Heart left ventricle (tissue), 13 donors: ENCODE measurements around the gene FMO2.

ENCODE experiments used
- POLR2A ChIP-seq, 2 donors: fragments of 450-650 bp; IDR thresholded peaks; one replicate each; pipeline ENCODE4 v1.6.1; 2017; ENCODE audit warnings: antibody characterized with exemption in 2 of 2, mild to moderate bottlenecking in 2 of 2, moderate library complexity in 2 of 2
- TF ChIP-seq, protein P1 (sequence below), 12 donors: fragments of 200-600 bp; sonication (generic) in 4 of 12; IDR thresholded peaks; one replicate each; pipeline versions ENCODE4 v1.5.0 to v1.8.0; 2018 to 2022; ENCODE audit warnings: antibody characterized with exemption in 12 of 12, mild to moderate bottlenecking in 5 of 12
- donor health status: ischemic (EF 13 %, LVEDD 7.1; RV severe dilation, severe dysfunction).
- donor health status: DM: no; HTN: yes; CAD: no.
- donor health status: DM: no; HTN: no; CAD: no.
- donor health status: ischemic (EF 25% LVEDD 6.9; RV normal size, moderate dysfunction).
- donor health status: ischemic (EF 25% LVEDD 5.7; RV mildly dilated, moderate dysfunction).
- donor health status: ischemic (EF 35%, LVEDD 5.7; RV mildly dilated, moderate dysfunction).
- donor health status: nonischemic (EF 11% LVEDD 7.7; RV severe dilation, severe dysfunction).
- donor health status: DM: yes; HTN: yes; CAD: no.
- donor health status: PGD.
- donor health status: ischemic (EF 29% LVEDD 5.4; RV normal size, mild dysfunction).
- donor health status: nonischemic (EF 23%, LVEDD 6.1; RV moderate dilation, normal function).

DNA sequence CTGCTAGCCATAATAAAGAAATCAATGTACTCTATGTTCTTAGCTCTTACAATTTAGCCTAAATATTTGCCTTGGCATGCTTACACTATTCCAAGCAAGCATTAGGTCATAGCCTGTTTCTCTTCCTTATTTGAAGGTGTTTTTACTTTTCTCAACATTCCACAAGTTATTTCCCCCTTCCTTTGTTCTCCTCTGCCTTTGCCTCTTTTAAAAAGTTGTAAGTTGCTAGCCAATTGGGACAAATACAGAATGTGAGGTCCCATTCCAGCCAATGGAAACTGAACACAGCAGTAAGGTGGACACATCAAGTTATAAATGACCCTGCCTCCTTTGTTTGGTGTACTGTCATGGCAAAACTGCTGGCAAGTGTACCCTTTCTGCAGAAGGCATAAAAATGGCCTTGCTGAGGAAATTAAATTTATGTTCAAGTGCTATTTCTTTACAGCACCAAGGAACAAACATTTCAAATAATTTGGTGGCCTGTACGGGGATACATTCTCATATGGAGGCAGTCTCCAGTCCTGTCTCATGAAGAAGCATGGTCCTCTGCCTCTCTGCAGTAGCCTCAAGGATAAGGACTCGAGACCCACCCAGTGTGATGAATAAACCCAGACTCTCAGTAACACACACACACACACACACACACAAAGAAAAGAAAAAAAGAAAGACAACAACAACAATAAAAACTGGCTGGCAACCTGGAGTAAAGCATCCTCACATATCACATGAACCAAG lies 34.4 kb downstream of the FMO2 start:
- TF ChIP-seq, protein P1, sequence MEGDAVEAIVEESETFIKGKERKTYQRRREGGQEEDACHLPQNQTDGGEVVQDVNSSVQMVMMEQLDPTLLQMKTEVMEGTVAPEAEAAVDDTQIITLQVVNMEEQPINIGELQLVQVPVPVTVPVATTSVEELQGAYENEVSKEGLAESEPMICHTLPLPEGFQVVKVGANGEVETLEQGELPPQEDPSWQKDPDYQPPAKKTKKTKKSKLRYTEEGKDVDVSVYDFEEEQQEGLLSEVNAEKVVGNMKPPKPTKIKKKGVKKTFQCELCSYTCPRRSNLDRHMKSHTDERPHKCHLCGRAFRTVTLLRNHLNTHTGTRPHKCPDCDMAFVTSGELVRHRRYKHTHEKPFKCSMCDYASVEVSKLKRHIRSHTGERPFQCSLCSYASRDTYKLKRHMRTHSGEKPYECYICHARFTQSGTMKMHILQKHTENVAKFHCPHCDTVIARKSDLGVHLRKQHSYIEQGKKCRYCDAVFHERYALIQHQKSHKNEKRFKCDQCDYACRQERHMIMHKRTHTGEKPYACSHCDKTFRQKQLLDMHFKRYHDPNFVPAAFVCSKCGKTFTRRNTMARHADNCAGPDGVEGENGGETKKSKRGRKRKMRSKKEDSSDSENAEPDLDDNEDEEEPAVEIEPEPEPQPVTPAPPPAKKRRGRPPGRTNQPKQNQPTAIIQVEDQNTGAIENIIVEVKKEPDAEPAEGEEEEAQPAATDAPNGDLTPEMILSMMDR (IDR thresholded peaks at IDR 0.05), result no peak
- TF ChIP-seq POLR2A (IDR thresholded peaks at IDR 0.05), result no peak
